ENCODE results near the gene CUX1.

CUX1 gene

DNA sequence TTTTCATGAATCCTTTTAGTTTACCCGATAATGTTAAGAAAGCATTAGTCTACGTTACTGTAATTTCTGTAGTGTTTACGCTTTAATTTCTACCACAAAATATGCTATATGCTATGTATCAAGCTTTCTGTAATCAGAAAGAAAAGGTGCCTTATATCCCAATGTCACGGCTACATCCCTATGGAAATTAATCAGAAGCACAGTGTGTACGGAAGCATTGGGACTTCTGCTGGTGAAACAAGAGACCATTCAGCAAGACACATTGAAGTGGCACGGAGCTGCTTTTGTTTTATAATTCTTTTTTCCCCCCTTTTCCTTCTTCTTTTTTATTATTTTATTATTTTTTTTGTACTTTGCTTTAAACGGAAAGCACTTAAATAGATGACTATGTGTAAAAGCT is 438.1 kb downstream of the CUX1 start:
- no peak for DNase-seq

DNA sequence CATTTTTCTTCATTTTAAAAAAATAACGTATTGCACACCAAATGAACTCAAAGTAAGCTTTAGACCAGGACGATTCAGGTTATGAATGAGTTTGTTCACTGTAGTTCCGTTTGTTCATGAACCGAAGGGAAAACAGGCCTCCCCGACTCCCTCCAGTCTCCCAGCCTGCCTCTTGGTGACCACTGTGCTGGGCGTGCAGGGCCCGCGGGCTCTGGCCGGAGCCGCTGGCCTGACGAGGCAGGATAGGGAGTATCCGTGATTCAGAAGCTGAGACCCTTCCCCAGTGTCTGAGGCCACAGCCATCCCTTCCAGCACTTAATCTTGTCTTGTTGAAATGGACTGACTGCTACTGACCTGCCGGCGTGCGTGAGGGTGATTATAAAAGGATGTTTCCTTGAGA is 438.5 kb downstream of the CUX1 start:
- DNase-seq = no peak

- no peak for DNase-seq
Measured at GRCh38 chr7:102258073-102258748, 440.8 kb downstream of the CUX1 start.

DNA sequence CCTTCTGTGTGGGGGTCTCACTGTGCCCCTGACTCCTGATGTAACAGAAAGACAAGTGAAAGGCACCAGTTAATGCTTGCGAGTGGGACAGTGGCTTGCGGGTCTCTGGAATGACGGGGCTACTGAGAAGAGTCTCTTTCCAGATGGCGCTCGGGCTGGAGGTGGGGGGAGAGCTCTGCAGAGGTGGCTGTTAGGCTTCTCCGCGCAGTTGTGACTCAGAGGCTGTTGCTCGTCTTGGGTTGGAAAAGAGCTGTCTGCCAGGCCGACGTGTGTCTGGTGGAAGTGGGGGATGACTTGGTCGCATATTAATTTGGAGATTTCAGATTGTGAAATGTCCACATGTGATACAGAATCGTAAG is 441.3 kb downstream of the CUX1 start:
- peak in 4 of 56 donors; percentile 5 to 21 (median 8) for DNase-seq

DNA sequence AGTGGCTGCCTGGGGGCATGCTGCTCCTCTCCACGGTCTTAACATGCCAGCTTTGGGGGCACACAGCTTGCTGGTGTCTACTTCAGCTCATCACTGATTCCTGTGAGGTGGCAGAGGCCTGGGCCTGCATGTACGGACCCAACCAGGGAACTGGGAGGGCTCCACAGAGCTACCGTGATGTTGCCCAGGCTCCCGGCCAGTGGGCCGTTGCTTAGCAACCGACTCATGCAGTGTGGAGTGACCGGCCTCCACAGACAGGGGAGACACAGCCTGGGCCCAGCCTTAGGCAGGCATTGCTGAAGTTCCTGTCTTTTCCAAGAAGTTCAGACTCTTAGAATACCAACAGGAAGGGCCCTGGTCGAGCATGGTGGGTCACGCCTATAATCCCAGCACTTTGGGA is 443.4 kb downstream of the CUX1 start:
- DNase-seq = peak in 41 of 56 donors; percentile 8 to 77 (median 39)

DNA sequence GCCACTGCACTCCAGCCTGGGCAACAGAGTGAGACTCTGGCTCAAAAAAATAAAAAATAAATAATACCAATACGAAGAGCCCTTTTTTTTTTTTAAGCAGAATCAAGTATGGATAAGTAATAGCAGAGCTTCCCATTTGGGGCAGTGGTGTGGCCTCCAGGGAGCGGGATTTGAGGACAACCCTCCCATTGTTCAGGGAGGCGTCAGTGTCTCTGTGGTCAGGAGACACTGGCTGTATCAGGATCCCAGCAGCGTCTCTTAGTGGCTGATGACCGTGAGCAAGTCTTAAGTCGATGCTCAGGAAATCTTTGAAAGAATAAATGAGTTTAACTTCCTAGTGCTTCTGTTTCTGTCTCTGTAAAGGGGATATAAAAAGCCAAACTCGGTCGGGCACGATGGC is 444.0 kb downstream of the CUX1 start:
- peak in 8 of 56 donors; percentile 2 to 23 (median 16) for DNase-seq

DNA sequence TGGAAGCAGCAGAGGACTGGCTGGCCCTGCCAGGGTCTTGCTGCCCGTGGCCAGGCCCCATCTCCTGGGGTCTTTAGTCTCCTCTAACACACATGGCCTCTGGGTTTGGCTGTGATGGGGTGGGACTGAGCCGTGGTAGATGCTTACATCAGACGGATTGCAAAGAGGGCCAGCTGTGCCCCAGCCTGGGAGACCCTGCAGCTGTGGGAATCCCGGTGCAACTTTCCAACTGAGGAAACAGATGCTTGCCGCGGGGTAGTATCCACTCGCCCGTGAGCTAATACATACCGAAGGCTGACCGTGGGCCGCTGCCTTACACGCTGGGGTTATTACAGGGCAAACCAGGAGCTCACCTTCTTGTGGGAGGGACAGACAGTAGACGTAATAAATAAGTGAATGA is 445.1 kb downstream of the CUX1 start:
- DNase-seq = no peak

DNA sequence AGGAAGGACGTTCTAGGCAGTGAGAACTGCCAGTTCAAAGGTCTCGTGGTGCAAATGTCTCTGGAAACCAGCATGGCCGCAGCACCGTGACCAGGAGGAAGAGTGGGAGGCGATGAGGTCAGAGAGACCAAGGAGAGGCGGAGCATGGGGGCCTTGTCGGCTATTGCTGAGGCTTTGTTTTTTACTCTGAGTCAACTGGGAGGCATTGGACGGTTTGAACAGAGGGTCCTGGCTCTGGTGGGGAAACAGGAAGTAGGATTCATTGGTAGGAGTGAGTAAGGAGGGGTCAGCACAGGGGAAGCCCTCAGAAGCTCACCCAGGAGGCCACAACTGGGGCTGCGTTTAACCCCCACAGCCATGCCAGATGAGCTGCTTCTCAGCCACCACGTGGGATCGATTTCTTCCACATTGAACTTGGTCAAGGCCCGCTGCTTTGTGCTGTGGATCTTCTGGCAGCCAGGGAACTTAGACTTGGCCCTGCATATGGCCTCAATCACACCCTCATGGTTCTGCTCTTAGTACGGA is 447.0 kb downstream of the CUX1 start:
- DNase-seq = no peak

GRCh38 chr7:102266541-102266940 is 449.1 kb downstream of the CUX1 start:
- no peak for DNase-seq

DNA sequence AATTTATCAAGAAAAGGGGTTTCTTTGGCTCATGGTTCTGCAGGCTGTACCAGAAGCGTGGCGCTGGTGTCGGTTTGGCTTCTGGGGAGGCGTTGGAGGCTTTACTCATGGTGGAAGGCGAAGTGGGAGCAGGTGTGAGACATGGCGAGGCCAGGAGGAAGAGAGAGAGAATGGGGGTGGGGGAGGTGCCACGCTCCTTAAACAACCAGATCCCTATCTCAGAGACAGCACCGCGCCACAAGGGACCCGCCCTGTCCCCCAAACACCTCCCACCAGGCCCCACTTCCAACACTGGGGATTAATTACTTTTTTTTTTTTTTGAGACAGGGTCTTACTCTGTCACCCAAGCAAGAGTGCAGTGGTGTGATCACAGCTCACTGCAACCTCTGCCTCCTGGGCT is 451.2 kb downstream of the CUX1 start:
- no peak for DNase-seq

- peak in 13 of 56 donors; percentile 11 to 48 (median 25) for DNase-seq
Measured at GRCh38 chr7:102270178-102270887, 452.9 kb downstream of the CUX1 start.

- no peak for DNase-seq
Measured at GRCh38 chr7:102271158-102271798, 453.9 kb downstream of the CUX1 start.

DNA sequence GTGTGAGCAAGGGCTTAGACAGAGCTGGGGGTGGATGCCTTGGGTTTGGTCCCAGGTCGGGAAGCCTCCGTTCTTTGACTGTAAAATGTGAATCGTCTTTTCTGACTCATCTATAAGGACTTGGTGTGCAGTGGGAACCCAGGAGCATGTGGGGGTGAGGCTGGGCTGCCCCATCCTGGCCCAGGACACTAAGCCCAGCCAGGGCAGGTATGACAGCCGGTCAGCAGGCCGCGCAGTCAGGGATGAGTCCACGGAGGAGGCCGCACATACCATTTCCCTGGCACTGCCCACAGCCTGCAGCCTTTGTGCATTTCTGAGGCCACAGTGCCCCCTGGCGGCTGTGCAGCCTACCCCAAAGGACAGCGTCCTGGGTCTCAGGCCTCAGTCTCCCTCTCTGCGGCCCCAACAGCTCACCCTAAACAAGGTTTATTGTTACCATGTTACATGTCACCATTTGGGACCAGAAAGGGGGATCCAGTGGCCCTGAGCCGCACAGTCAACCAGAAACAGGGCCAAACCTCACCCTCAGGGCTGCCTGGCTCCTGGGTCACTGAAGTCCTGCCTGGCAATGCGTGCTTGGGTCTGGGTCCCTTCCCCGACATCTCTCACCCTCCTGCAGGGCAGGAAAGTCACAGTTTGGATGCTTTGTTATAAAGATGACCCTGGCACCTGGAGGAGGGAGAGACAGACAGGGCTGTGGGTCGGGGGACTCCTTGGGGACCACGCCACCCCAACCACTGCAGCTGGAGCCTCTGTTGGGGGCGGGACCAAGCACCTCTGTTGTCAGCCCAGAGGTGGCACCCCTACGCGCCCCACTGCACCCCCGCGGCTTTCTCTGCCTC is 454.9 kb downstream of the CUX1 start:
- DNase-seq = peak in 50 of 56 donors; percentile 6 to 86 (median 46)

GRCh38 chr7:102272917-102273748 is 455.7 kb downstream of the CUX1 start:
- DNase-seq = no peak

- no peak for DNase-seq
Measured at GRCh38 chr7:102273749-102274712, 456.6 kb downstream of the CUX1 start.

GRCh38 chr7:102275123-102275703 is 457.8 kb downstream of the CUX1 start:
- DNase-seq = no peak

DNA sequence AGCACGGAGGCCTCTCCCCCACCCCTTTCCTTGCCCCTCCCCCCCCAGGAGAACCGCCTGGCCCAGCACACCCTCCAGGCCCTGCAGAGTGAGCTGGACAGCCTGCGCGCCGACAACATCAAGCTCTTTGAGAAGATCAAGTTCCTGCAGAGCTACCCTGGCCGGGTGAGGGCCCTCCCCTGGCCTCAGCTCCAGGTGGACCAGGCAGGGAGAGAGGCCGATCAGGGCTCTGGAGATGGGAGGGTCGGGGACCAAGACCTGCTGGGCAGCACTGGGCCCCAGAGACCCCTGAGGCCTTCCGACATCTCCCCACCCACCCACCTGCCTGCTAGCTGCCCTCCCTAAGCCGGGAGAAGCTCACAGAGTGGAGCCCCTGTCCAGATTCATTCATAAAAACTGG is 460.5 kb downstream of the CUX1 start:
- no peak for DNase-seq

DNA sequence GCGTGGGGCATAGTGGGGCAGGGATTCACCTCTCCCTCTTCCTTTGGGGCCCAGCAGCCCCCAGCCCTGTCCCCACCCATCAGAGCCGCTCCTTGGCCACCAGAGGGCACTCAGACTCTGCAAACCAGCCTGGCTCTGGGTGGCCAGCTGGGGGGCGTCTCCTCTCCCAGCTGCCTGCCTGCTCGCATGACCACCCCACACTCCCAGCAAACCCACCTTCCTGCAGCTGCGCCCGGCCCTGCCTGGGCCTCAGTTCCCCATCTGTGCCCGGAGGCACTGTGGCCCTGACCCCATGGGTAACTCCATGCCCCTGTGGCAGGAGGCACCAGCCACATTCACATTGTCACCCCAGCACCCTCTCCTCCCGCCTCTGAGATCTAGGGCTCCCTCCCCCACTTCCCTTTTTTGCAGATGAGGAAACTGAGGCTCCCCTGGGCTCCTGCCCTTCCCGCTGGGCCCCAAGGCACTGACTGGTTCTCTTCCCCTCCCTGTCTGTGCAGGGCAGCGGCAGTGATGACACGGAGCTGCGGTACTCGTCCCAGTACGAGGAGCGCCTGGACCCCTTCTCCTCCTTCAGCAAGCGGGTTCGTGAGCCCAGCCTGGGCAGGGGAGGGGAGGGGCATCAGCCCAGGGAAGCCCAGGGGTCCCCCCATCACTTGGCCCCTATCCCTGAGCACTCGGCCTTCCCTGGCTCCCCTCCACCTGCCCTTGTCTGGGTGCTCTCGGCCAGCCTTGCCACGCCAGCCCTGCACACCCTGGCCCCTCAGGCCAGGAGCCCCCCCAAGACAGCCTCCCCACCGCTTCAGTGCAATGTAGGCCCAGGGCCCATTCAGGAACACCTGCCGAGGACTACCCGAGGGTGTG is 462.3 kb downstream of the CUX1 start:
- DNase-seq = peak in 41 of 56 donors; percentile 5 to 72 (median 22)

All from nucleus accumbens (tissue), 56 donors.